ENCODE results near the gene DENND4A. TPM values are rescaled to one million over a fixed set of nuclear protein-coding genes. Genes with fewer than 3 reads are reported as not detected.
"Not testable (repeated sequence)": the region's sequence is repeated elsewhere in the genome, so short reads cannot be mapped to it uniquely, and the experiment has no call there.

DENND4A gene
- total RNA-seq, 6 experiments from 2014 or later, result 15.8 to 19.4 (median 17.1) TPM

GRCh38 chr15:65782096-65782495 is 10.0 kb downstream of the DENND4A start:
- no peaks in the 10 kb centered on the region for H3K36me3 Mint-ChIP-seq (ENCODE audit: low read depth)
- peaks cover 18% of the 10 kb centered on the region for H3K4me1 Mint-ChIP-seq (ENCODE audit: low read depth)
- no peaks in the 10 kb centered on the region for H3K9me3 Mint-ChIP-seq
- H3K27me3 Mint-ChIP-seq (ENCODE audit: insufficient read depth), result no peaks in the 10 kb centered on the region
- TF ChIP-seq CTCF (IDR thresholded peaks at IDR 0.05), result no peak
- H3K27ac Mint-ChIP-seq, result no peak overlapping the region
- DNase-seq, result no peak
- no peak overlapping the region for H3K4me3 Mint-ChIP-seq

DNA sequence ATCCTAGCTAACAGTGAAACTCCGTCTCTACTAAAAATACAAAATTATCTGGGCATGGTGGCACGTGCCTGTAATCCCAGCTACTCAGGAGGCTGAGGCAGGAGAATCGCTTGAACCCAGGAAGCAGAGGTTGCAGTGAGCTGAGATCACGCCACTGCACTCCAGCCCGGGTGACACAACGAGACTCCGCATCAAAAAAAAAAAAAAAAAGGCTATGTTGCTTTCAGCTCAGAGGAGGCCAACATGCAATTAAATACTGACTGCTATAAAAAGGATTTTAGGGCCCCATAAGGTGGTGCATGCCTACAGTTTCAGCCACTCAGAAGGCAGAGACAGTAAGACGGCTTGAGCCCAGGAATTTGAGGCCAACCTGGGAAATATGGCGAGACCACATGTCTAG is 13.4 kb downstream of the DENND4A start:
- H3K9me3 Mint-ChIP-seq; H3K4me1 Mint-ChIP-seq (ENCODE audit: low read depth); DNase-seq; H3K27ac Mint-ChIP-seq; H3K27me3 Mint-ChIP-seq (ENCODE audit: insufficient read depth); H3K4me3 Mint-ChIP-seq; H3K36me3 Mint-ChIP-seq (ENCODE audit: low read depth): not testable (repeated sequence)

GRCh38 chr15:65778269-65778668 is 13.8 kb downstream of the DENND4A start:
- Mint-ChIP-seq H3K36me3 (ENCODE audit: low read depth) (no peaks in the 10 kb centered on the region), H3K27ac (no peak overlapping the region), H3K4me3 (no peak overlapping the region), H3K9me3 (no peaks in the 10 kb centered on the region), H3K4me1 (ENCODE audit: low read depth) (peaks cover 7% of the 10 kb centered on the region), H3K27me3 (ENCODE audit: insufficient read depth) (no peaks in the 10 kb centered on the region)
- no peak for TF ChIP-seq CTCF (IDR thresholded peaks at IDR 0.05)
- no peak for DNase-seq

GRCh38 chr15:65777843-65778242 is 14.2 kb downstream of the DENND4A start:
- Mint-ChIP-seq H3K27me3 (ENCODE audit: insufficient read depth) (no peaks in the 10 kb centered on the region), H3K4me3 (no peak overlapping the region), H3K9me3 (no peaks in the 10 kb centered on the region), H3K36me3 (ENCODE audit: low read depth) (no peaks in the 10 kb centered on the region), H3K27ac (no peak overlapping the region), H3K4me1 (ENCODE audit: low read depth) (peaks cover 11% of the 10 kb centered on the region)
- no peak for DNase-seq
- TF ChIP-seq CTCF (IDR thresholded peaks at IDR 0.05), result no peak

GRCh38 chr15:65777053-65777452 is 15.0 kb downstream of the DENND4A start:
- H3K27ac Mint-ChIP-seq, result no peak overlapping the region
- no peak for DNase-seq
- no peak overlapping the region for H3K4me3 Mint-ChIP-seq
- H3K27me3 Mint-ChIP-seq (ENCODE audit: insufficient read depth), result no peaks in the 10 kb centered on the region
- TF ChIP-seq CTCF (IDR thresholded peaks at IDR 0.05), result no peak
- H3K4me1 Mint-ChIP-seq (ENCODE audit: low read depth), result peaks cover 15% of the 10 kb centered on the region
- no peaks in the 10 kb centered on the region for H3K36me3 Mint-ChIP-seq (ENCODE audit: low read depth)
- no peaks in the 10 kb centered on the region for H3K9me3 Mint-ChIP-seq

DNA sequence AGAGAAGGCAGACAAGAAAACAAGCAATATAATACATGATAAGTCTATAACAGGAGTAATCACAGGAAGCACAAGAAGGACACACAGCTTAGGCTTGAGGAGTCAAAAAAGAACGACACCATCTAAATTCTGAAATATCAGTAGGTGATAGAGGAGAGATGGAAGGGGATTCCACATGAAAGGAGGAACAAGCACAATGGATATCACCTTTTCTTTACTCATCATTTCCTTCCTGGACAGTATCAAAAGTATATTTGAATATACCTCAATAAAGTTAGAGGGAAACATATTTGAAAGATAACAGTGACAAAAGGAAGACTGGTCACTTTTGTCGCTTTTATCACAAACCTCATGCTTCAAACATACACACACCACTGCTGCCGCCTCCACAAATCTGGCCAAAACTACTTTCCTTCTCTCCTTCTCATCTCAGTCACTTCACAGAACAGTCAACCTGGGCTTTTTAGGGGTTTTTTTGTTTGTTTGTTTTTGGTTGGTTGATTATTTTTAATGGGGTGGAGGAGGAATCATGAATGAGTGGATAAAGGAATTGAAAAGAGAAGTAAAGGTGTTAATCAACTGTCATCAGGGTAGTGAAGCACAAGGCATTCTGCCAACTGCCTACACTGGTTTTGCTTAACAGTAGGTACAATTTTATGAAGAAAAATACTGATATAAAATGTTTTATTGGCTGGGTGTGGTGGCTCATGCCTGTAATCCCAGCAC is 18.5 kb downstream of the DENND4A start:
- Mint-ChIP-seq H3K27me3 (ENCODE audit: insufficient read depth) (peaks cover 2% of the 10 kb centered on the region; the same call in 1 of the 2 replicates), H3K27ac (no peak overlapping the region), H3K4me3 (no peak overlapping the region), H3K36me3 (ENCODE audit: low read depth) (no peaks in the 10 kb centered on the region), H3K4me1 (ENCODE audit: low read depth) (peaks cover 19% of the 10 kb centered on the region), H3K9me3 (no peaks in the 10 kb centered on the region)
- no peak for TF ChIP-seq CTCF (IDR thresholded peaks at IDR 0.05)
- DNase-seq, result no peak

Data from HFFc6 (cell line).